ENCODE data around the gene ADCY3.
A peak's percentile ranks its signal among the peaks of the same experiment; 100 is the strongest.
"Not testable (repeated sequence)": the region's sequence is repeated elsewhere in the genome, so short reads cannot be mapped to it uniquely, and the experiment has no call there.

Gene ADCY3

DNA sequence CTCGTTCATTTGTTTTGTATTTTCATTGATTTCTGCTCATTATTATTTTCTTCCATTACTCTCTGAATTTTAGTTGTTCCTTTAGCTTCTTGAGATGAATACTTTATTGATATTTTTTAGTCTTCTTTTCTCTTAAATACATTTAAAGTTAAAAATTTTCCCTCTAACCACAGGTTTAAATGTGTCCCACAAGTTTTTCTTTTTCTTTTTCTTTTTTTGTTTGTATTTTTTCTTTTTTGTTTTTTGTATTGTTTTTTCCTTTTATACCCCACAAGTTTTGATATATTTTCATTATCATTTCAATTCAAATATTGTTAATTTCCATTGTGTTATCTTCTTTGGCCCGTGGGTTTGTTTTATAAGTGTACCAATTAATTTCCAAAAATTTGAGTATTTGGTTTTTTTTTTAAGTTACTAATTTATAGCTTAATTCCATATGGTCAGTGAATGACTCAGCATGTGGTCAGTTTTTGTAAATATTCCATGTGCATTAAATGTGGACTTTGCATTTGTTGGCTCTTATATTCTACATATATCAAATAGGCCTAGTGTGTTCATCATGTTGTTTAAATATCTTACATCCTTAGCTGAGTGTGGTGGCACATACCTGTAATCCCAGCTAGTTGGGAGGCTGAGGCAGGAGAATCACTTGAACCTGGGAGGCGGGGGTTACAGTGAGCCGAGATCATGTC, 110.6 kb downstream of the ADCY3 start:
- no peak for DNase-seq (ENCODE audit: low read depth)
- TF ChIP-seq, protein P1, sequence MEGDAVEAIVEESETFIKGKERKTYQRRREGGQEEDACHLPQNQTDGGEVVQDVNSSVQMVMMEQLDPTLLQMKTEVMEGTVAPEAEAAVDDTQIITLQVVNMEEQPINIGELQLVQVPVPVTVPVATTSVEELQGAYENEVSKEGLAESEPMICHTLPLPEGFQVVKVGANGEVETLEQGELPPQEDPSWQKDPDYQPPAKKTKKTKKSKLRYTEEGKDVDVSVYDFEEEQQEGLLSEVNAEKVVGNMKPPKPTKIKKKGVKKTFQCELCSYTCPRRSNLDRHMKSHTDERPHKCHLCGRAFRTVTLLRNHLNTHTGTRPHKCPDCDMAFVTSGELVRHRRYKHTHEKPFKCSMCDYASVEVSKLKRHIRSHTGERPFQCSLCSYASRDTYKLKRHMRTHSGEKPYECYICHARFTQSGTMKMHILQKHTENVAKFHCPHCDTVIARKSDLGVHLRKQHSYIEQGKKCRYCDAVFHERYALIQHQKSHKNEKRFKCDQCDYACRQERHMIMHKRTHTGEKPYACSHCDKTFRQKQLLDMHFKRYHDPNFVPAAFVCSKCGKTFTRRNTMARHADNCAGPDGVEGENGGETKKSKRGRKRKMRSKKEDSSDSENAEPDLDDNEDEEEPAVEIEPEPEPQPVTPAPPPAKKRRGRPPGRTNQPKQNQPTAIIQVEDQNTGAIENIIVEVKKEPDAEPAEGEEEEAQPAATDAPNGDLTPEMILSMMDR (IDR thresholded peaks at IDR 0.05; ENCODE audit: low read depth, low read length, missing control alignments) = no peak
- H3K4me3 ChIP-seq (ENCODE audit: low read depth, low read length) = no peak overlapping the region

DNA sequence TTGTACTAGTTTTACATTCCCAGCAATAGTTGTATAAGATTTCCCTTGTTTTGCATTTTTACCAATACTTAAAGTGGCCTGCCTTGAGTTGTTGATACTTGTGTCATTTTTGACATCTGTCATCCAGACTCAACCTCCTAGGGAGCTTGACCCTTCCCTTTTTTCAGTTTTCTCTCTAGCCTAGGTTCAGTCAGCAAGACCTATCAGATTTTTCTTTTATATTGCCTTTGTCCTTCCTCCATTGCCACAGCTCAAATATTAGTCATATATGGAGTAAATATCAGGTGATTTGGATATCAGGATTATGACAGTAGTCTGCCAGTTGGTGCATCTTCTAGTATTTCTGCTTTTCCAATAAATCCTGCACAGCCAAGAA, 113.4 kb downstream of the ADCY3 start:
- no peak for DNase-seq (ENCODE audit: low read depth)
- H3K4me3 ChIP-seq (ENCODE audit: low read depth, low read length) = no peak overlapping the region
- TF ChIP-seq, protein P1 (IDR thresholded peaks at IDR 0.05; ENCODE audit: low read depth, low read length, missing control alignments) = no peak

DNA sequence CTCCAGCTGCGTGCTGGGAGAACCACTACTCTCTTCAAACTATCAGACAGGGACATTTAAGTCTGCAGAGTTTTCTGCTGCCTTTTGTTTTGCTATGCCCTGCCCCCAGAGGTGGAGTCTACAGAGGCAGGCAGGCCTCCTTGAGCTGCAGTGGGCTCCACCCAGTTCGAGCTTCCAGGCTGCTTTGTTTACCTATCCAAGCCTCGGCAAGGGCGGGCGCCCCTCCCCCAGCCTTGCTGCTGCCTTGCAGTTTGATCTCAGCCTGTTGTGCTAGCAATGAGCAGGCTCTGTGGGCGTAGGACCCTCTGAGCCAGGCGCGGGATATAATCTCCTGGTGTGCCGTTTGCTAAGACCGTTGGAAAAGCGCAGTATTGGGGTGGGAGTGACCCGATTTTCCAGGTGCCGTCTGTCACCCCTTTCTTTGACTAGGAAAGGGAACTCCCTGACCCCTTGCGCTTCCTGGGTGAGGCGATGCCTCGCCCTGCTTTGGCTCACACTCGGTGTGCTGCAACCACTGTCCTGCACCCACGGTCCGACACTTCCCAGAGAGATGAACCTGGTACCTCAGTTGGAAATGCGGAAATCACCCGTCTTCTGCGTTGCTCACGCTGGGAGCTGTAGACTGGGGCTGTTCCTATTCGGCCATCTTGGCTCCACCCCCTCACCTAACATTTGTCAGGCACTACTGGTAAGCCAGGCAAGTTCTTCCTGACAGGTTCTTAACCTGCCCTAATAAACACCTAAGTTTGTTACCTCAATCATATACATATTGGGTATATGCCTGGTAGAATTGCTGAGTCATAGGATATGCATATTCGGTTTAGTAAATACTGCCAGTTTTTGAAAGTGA, 114.0 kb downstream of the ADCY3 start:
- H3K4me3 ChIP-seq (ENCODE audit: low read depth, low read length); DNase-seq (ENCODE audit: low read depth): not testable (repeated sequence)

DNA sequence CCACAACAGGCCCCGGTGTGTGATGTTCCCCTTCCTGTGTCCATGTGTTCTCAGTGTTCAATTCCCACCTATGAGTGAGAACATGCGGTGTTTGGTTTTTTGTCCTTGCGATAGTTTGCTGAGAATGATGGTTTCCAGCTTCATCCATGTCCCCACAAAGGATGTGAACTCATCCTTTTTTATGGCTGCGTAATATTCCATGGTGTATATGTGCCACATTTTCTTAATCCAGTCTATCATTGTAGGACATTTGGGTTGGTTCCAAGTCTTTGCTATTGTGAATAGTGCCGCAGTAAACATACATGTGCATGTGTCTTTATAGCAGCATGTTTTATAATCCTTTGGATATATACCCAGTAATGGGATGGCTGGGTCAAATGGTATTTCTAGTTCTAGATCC, 119.5 kb downstream of the ADCY3 start:
- not testable (repeated sequence) for H3K4me3 ChIP-seq (ENCODE audit: low read depth, low read length)

DNA sequence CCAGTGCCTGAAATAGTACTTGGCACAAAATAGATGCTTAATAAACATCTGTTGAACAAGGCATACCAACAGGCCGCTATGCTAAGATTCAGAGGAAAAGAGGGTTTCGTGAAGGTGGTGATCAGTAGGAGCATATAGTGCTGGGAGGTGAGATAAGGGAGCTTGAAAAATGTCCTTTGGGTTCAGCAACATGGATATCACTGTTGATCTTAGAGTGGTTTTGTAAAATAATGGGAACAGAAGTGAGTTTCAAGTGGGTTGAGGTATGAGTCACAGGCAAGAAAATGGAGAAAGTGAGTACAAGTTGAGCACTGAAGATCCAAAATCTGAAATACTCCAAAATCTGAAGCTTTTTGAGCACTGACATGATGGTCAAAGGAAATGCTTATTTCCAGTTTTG, 122.4 kb downstream of the ADCY3 start:
- TF ChIP-seq, protein P1 (IDR thresholded peaks at IDR 0.05; ENCODE audit: low read depth, low read length, missing control alignments) = no peak

More for the DNA sequence above, 119.5 kb downstream of the ADCY3 start:
- DNase-seq (ENCODE audit: low read depth) = not testable (repeated sequence)

DNA sequence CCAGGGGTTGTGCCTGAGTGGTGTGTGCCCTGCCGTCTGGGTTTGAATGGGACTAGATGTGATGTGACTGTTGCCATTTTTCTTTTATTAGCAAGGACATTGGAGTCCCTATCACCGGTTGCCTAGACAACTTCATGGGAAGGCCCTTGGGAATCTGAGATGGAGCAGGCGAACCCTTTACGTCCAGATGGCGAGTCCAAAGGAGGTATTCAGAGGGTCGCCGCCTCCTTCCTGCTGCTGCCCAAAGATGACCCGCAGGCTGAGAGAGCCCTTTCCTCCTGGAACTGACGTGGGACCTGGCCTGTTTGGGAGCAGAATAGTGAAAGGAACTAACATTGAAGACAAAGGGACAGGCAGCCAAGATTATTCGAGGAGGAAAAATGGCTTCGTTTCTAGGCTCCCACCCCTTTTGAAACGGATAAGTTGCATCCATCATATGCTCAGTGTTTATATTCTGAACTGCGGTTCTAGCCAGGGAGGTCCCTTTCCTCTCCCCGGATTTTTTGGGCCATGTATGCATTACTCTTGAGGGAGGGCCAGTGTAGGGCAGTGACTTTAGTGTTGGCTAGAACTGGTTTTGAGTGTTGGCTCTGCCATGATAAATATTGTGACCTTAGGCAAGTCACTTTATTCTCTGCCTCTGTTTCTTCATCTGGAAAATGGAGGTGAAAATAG, 126.1 kb downstream of the ADCY3 start:
- TF ChIP-seq, protein P1 (IDR thresholded peaks at IDR 0.05; ENCODE audit: low read depth, low read length, missing control alignments) = no peak
- peak overlapping the region; percentile 84 for H3K4me3 ChIP-seq (ENCODE audit: low read depth, low read length)
- DNase-seq (ENCODE audit: low read depth) = no peak

More for the DNA sequence above, 122.4 kb downstream of the ADCY3 start:
- DNase-seq (ENCODE audit: low read depth) = no peak
- H3K4me3 ChIP-seq (ENCODE audit: low read depth, low read length) = no peak overlapping the region

DNA sequence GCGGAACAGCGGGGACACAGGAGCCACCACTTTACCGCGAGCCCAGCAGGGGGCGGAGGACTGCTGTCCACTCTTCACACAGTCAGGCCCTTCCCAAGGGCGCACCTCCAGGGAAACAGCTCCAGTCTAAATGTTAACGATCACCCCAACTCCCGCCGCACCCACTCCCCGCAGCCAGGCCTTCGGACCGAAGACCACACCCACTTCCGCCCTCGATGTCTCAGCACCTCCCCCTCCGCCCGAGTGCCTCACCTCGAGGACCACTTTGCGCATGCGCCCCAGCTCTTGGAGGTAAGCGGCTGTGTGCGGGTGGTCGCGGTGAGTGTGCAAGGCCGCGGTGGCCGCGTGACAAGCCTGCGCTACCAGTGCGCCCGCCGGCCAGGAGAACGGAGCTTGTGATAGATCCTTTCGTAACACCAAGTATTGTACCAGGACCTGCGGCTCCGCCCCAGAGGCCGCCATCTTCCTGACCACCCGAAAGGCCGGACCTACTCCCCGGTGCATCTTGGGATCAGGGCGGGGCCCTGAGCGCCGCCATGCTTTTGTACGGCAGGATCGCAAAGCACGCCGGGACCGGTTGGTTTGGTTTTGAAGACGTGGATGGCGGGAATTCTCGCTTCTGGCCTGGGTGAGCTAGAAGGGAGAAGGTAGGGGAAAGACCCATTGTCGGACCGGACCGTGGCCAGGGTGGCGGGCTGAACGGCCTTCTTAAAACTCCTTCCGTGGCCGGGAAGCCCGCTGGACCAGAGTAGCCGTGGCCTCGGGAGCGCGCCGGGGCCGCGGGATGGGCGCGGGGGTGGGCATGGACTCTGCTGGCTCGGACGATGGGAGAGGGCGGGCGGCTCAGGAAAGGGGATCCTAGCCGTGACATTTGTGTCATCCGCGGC, 126.9 kb downstream of the ADCY3 start, which contains the start of the genes CENPO and PTRHD1:
TSS of gene CENPO (plus strand) at position 552 of the 887 bp plus-strand sequence. CDS start 495 bp downstream, outside the sequence.
TSS of gene PTRHD1 (minus strand) at position 518 of the 887 bp plus-strand sequence. CDS start at position 504, 14 bp downstream.
- TF ChIP-seq, protein P1 (IDR thresholded peaks at IDR 0.05; ENCODE audit: low read depth, low read length, missing control alignments) = peak; percentile 56
- DNase-seq (ENCODE audit: low read depth) = peak; percentile 92
- H3K4me3 ChIP-seq (ENCODE audit: low read depth, low read length) = peak within 1 kb of the TSS; percentile 84

Measured in GM12864 (cell line).